GM12878 (cell line): ENCODE results near the gene HAO2. TPM values are rescaled to one million over a fixed set of nuclear protein-coding genes. Genes with fewer than 3 reads are reported as not detected.

Source experiments
- ATAC-seq: fragments of 200-7000 bp; cut with Tn5 transposase; 3 replicates; pipeline ENCODE4 v1.9.1; 2020; ENCODE audit warnings: mild to moderate bottlenecking, moderate library complexity
- BruUV-seq: library from RNA; stranded (reverse); fragments of 400-500 nt; replicated peaks from 2 replicates; lab custom pipeline; 2021; lab: Mats Ljungman, UMichigan
- CTCF ChIA-PET: fragments of 300-600 bp; sonication (Branson Sonifier 250); formaldehyde crosslinking; extraction: SDS; loops from one replicate; lab custom pipeline; 2021; ENCODE audit warnings: inconsistent platforms; lab: Yijun Ruan, JAX
- POLR2A ChIA-PET: fragments of 350-600 bp; formaldehyde crosslinking; extraction: SDS; loops from one replicate; lab custom pipeline; 2021; ENCODE audit warnings: inconsistent platforms; lab: Charles Lee
- RAD21 ChIA-PET: fragments of 300-600 bp; sonication (Branson Sonifier 250); formaldehyde crosslinking; loops from one replicate; lab custom pipeline; 2023; ENCODE audit warnings: antibody characterized with exemption; ENCODE audit not compliant: unreplicated experiment; lab: Charles Lee
- SMC1A ChIA-PET: fragments of 300-600 bp; sonication (Branson Sonifier 250); formaldehyde crosslinking; loops from one replicate; lab custom pipeline; 2023; ENCODE audit not compliant: unreplicated experiment, uncharacterized antibody; lab: Charles Lee
- DNase-seq: peaks from one replicate; pipeline ENCODE4 v3.0.0-alpha.2; 2011; ENCODE audit warnings: low read depth, low spot score
- FAIRE-seq: peaks from 3 replicates; lab custom pipeline; 2011; peaks lifted over from hg19 to GRCh38; lab: Jason Lieb, UNC
- H2AFZ ChIP-seq: 2 replicates; pipeline ENCODE4 v1.6.0; 2011; ENCODE audit warnings: low read depth, low read length, control low read depth; ENCODE audit not compliant: control insufficient read depth
- H3K27ac ChIP-seq: 2 replicates; pipeline ENCODE4 v1.5.1; 2011; ENCODE audit warnings: control low read depth; ENCODE audit not compliant: control insufficient read depth, insufficient read depth
- H3K27me3 ChIP-seq, 2 experiments: replicated peaks in 1 of 2; 2 replicates each; pipeline versions ENCODE4 v1.6.0 to v1.6.1; 2011; ENCODE audit warnings: low read length in 1 of 2; ENCODE audit not compliant: control insufficient read depth in 2 of 2, insufficient read depth in 2 of 2
- H3K36me3 ChIP-seq, 2 experiments: 2 replicates each; pipeline ENCODE4 v1.5.1; 2011; ENCODE audit warnings: low read length in 1 of 2; ENCODE audit not compliant: control insufficient read depth in 2 of 2, insufficient read depth in 2 of 2
- H3K4me1 ChIP-seq: 2 replicates; pipeline ENCODE4 v1.6.1; 2011; ENCODE audit warnings: mild to moderate bottlenecking, low read length, moderate library complexity, mixed read lengths; ENCODE audit not compliant: control insufficient read depth, insufficient read depth
- H3K4me2 ChIP-seq: 2 replicates; pipeline ENCODE4 v1.6.0; 2011; ENCODE audit warnings: control low read depth; ENCODE audit not compliant: control insufficient read depth, insufficient read depth
- H3K4me3 ChIP-seq: fragments of 200-600 bp; sonication (generic); 2 replicates; pipeline ENCODE4 v1.5.1; 2016
- H3K79me2 ChIP-seq: 2 replicates; pipeline ENCODE4 v1.6.0; 2011; ENCODE audit warnings: low read length; ENCODE audit not compliant: control insufficient read depth, insufficient read depth
- H3K9ac ChIP-seq: 2 replicates; pipeline ENCODE4 v1.8.0; 2011; ENCODE audit warnings: low read length, control low read depth, mixed read lengths; ENCODE audit not compliant: control insufficient read depth, insufficient read depth
- H3K9me3 ChIP-seq: replicated peaks from 3 replicates; pipeline ENCODE4 v1.5.1; 2011; ENCODE audit warnings: mild to moderate bottlenecking, low read length; ENCODE audit not compliant: control insufficient read depth, insufficient read depth
- H4K20me1 ChIP-seq: 2 replicates; pipeline ENCODE4 v1.6.0; 2011; ENCODE audit not compliant: control insufficient read depth, insufficient read depth
- BMI1 ChIP-seq: fragments of 450-650 bp; IDR thresholded peaks from 2 replicates; pipeline ENCODE4 v1.6.1; 2016; ENCODE audit warnings: mild to moderate bottlenecking, moderate library complexity, borderline replicate concordance
- FOXK2 ChIP-seq: fragments of 450-650 bp; IDR thresholded peaks from 2 replicates; pipeline ENCODE4 v1.6.1; 2017; ENCODE audit warnings: mild to moderate bottlenecking, moderate library complexity
- MYB ChIP-seq: fragments of 150-350 bp; IDR thresholded peaks from 2 replicates; pipeline ENCODE4 v1.6.1; 2014; ENCODE audit warnings: mild to moderate bottlenecking, low read depth, low read length, borderline replicate concordance
- REST ChIP-seq: IDR thresholded peaks from 2 replicates; pipeline ENCODE4 v1.6.1; 2012; ENCODE audit warnings: mild to moderate bottlenecking, low read depth, low read length
- ZBED1 ChIP-seq: IDR thresholded peaks from 2 replicates; pipeline ENCODE4 v1.6.1; 2016; ENCODE audit warnings: borderline replicate concordance
- WGBS: methylation state at CpG from one replicate; pipeline ENCODE4 v1.1.6; 2016; ENCODE audit warnings: low lambda C conversion rate; ENCODE audit not compliant: insufficient replicate concordance, insufficient coverage; ENCODE audit errors: missing lambda C conversion rate; 5-methylcytosine and 5-hydroxymethylcytosine counted together
- in situ Hi-C: fragments of 300-500 bp; cut with MboI; formaldehyde crosslinking; loops from 9 replicates; pipeline ENCODE4 v1.14.3; 2018; ENCODE audit warnings: mixed read lengths
- intact Hi-C: fragments of 100-400 bp; cut with micrococcal nuclease; formaldehyde crosslinking; loops from one replicate; pipeline ENCODE4 v1.14.2; 2022; ENCODE audit not compliant: unreplicated experiment
- polyA plus RNA-seq, 11 experiments: library from polyadenylated mRNA; depleted of rRNA in 4 of 11; unstranded in 6 of 11; stranded (reverse) in 5 of 11; fragments of >200 nt; fragmentation: Nextera tagmentation in 4 of 11; fragmentation: Illumina TruSeq in 1 of 11; extraction: Ambion mirVana in 4 of 11; extraction: Trizol in 1 of 11; gene quantifications; 1 replicate in 1 of 11; 2 replicates in 10 of 11; pipeline versions ENCODE4 v1.2.1 to v1.2.3, GENCODE V29; 2011 to 2016; ENCODE audit warnings: inconsistent platforms in 2 of 11, missing spikeins in 2 of 11, low read depth in 1 of 11
- total RNA-seq, 4 experiments: library from RNA; depleted of rRNA in 3 of 4; stranded (reverse); fragments of >200 nt in 3 of 4; fragmentation: Illumina TruSeq in 1 of 4; extraction: Trizol in 1 of 4; gene quantifications; 2 replicates each; pipeline versions ENCODE4 v1.2.1 to v1.2.3, GENCODE V29; 2013 to 2021
- TF ChIP-seq, protein P1 (sequence below): IDR thresholded peaks from 2 replicates; pipeline ENCODE4 v1.6.1; 2012; ENCODE audit warnings: low read depth, low read length, improper control_type of control experiment

Gene HAO2
- total and polyA plus RNA-seq, 10 of the 15 experiments (the other 5 are each of a cell fraction or from before 2014, with no cell fraction given), result not detected

DNA sequence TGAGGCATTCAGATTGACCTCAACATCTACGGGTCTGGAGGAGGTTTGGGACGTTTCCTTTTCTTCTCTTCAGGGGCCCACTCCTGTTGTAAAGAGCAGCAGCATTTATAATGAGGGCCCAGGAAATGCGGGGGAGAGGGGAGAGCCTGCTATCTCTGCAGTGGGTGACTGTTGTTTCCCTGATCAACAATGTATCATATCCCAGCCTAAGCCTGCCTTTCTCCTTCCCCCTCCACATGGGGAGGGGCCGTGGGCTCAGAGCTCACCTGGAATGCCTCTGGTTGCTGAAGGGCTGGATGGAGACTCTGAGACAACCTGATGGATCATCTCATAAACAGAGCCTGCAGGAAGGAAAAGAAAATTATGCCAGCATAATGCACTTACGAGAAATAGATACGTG, 36.0 kb upstream of the HAO2 start:
- DNase-seq (no peak), FAIRE-seq (no peak), ATAC-seq (no peak)
- RAD21 ChIA-PET, result no interaction called here
- Histone ChIP-seq H3K4me2 (no peak overlapping the region), H3K9ac (no peak overlapping the region), H3K79me2 (no peaks in the 10 kb centered on the region), H2AFZ (no peak overlapping the region), H4K20me1 (no peaks in the 10 kb centered on the region), H3K27ac (no peak overlapping the region), H3K4me3 (no peak overlapping the region), H3K27me3 (no peaks in the 10 kb centered on the region), H3K36me3 (no peaks in the 10 kb centered on the region), H3K4me1 (peaks cover 2% of the 10 kb centered on the region; the same call in 1 of the 2 replicates), H3K9me3 (no peaks in the 10 kb centered on the region)
- POLR2A ChIA-PET, result no interaction called here
- CTCF ChIA-PET, result no interaction called here
- intact Hi-C loops, result no loop called here
- SMC1A ChIA-PET, result no interaction called here
- WGBS, result 43% methylated on average over 6 of the region's 6 CpGs
- TF ChIP-seq FOXK2 (no peak), MYB (no peak), REST (no peak), BMI1 (no peak), ZBED1 (no peak)
- TF ChIP-seq, protein P1, sequence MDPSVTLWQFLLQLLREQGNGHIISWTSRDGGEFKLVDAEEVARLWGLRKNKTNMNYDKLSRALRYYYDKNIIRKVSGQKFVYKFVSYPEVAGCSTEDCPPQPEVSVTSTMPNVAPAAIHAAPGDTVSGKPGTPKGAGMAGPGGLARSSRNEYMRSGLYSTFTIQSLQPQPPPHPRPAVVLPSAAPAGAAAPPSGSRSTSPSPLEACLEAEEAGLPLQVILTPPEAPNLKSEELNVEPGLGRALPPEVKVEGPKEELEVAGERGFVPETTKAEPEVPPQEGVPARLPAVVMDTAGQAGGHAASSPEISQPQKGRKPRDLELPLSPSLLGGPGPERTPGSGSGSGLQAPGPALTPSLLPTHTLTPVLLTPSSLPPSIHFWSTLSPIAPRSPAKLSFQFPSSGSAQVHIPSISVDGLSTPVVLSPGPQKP, result no peak
- BruUV-seq, result no TSS peak
- in situ Hi-C loops, result no loop called here
